SK-N-SH (cell line): ENCODE results near the gene CD3G. TPM values are rescaled to one million over a fixed set of nuclear protein-coding genes. Genes with fewer than 3 reads are reported as not detected.

Experiments used
- CTCF ChIA-PET: fragments of 300-600, 350-600 bp; formaldehyde crosslinking; extraction: SDS; loops from one replicate; lab custom pipeline; 2021; lab: Yijun Ruan, JAX
- POLR2A ChIA-PET: fragments of 350-600 bp; sonication (Branson Sonifier 250); formaldehyde crosslinking; extraction: SDS; loops from one replicate; lab custom pipeline; 2020; ENCODE audit warnings: antibody characterized with exemption, inconsistent platforms; lab: Yijun Ruan, JAX
- DNase-seq: peaks from one replicate; pipeline ENCODE4 v3.0.0; 2012
- H2AFZ ChIP-seq: fragments of 200-600 bp; sonication (generic); 2 replicates; pipeline ENCODE4 v1.8.1; 2016; ENCODE audit warnings: antibody characterized with exemption, mild to moderate bottlenecking, low read depth
- H3F3A ChIP-seq: fragments of 200-600 bp; sonication (generic); replicated peaks from 2 replicates; pipeline ENCODE3; 2016; ENCODE audit warnings: antibody characterized with exemption, mild to moderate bottlenecking; ENCODE audit not compliant: insufficient read depth
- H3K27ac ChIP-seq, 2 experiments: fragments of 200-500 bp in 1 of 2; fragments of 200-600 bp in 1 of 2; sonication (Bioruptor generic) in 1 of 2; sonication (generic), shearing (Covaris generic) in 1 of 2; 2 replicates each; pipeline versions ENCODE4 v1.5.1 to v1.6.1; 2014 to 2016; ENCODE audit warnings: low read depth in 2 of 2, inconsistent platforms in 1 of 2, low read length in 1 of 2, mild to moderate bottlenecking in 1 of 2, mixed read lengths in 1 of 2
- H3K27me3 ChIP-seq: fragments of 200-600 bp; sonication (generic), shearing (Covaris generic); 2 replicates; pipeline ENCODE4 v1.6.1; 2016; ENCODE audit warnings: mixed run types; ENCODE audit not compliant: insufficient read depth
- H3K36me3 ChIP-seq, 2 experiments: fragments of 200-500 bp in 1 of 2; fragments of 200-600 bp in 1 of 2; sonication (Bioruptor generic) in 1 of 2; sonication (generic) in 1 of 2; replicated peaks in 1 of 2; 2 replicates each; pipeline versions ENCODE3 to v1.5.1; 2014 to 2016; ENCODE audit warnings: low read length in 1 of 2, mild to moderate bottlenecking in 1 of 2; ENCODE audit not compliant: insufficient read depth in 2 of 2, control insufficient read depth in 1 of 2
- H3K4me1 ChIP-seq, 2 experiments: fragments of 200-500 bp in 1 of 2; fragments of 200-600 bp in 1 of 2; sonication (Bioruptor generic) in 1 of 2; sonication (generic), shearing (Covaris generic) in 1 of 2; 2 replicates each; pipeline versions ENCODE4 v1.5.1 to v1.6.1; 2014 to 2016; ENCODE audit warnings: low read depth in 1 of 2, low read length in 1 of 2, mixed run types in 1 of 2; ENCODE audit not compliant: insufficient read depth in 2 of 2, control insufficient read depth in 1 of 2
- H3K4me2 ChIP-seq: fragments of 200-600 bp; sonication (generic), shearing (Covaris generic); 2 replicates; pipeline ENCODE4 v1.6.1; 2017; ENCODE audit warnings: mixed run types
- H3K4me3 ChIP-seq, 2 experiments: fragments of 200-500 bp in 1 of 2; fragments of 200-600 bp in 1 of 2; sonication (Bioruptor generic) in 1 of 2; sonication (generic), shearing (Covaris generic) in 1 of 2; 2 replicates each; pipeline versions ENCODE4 v1.5.1 to v1.8.1; 2014 to 2016; ENCODE audit warnings: low read depth in 2 of 2, inconsistent platforms in 1 of 2, low read length in 1 of 2, mild to moderate bottlenecking in 1 of 2, mixed read lengths in 1 of 2, moderate library complexity in 1 of 2
- H3K79me2 ChIP-seq: fragments of 200-600 bp; sonication (generic); 2 replicates; pipeline ENCODE4 v1.8.1; 2017; ENCODE audit warnings: mild to moderate bottlenecking; ENCODE audit not compliant: insufficient read depth
- H3K9ac ChIP-seq: fragments of 200-600 bp; sonication (generic); 2 replicates; pipeline ENCODE4 v1.6.1; 2017; ENCODE audit warnings: mixed run types
- H3K9me2 ChIP-seq: fragments of 200-600 bp; sonication (generic); 2 replicates; pipeline ENCODE4 v1.6.1; 2017; ENCODE audit warnings: mixed run types
- H3K9me3 ChIP-seq: fragments of 200-600 bp; sonication (generic); 2 replicates; pipeline ENCODE4 v1.6.1; 2017; ENCODE audit warnings: mixed run types, mild to moderate bottlenecking, moderate library complexity
- H4K20me1 ChIP-seq: fragments of 200-600 bp; sonication (generic); 2 replicates; pipeline ENCODE4 v1.6.1; 2017; ENCODE audit warnings: mild to moderate bottlenecking, mixed run types; ENCODE audit not compliant: insufficient read depth
- ELF1 ChIP-seq: IDR thresholded peaks from 2 replicates; pipeline ENCODE4 v1.4.0; 2012
- EP300 ChIP-seq, 2 experiments: IDR thresholded peaks; 2 replicates each; pipeline versions ENCODE4 v1.4.0 to v1.6.1; 2012; ENCODE audit warnings: borderline replicate concordance in 1 of 2, low read depth in 1 of 2, low read length in 1 of 2
- FOXJ3 ChIP-seq: sonication (generic); formaldehyde crosslinking; IDR thresholded peaks from 2 replicates; pipeline ENCODE4 v1.5.1; 2020; ENCODE audit warnings: mild to moderate bottlenecking, missing genetic modification reagents
- GABPA ChIP-seq: IDR thresholded peaks from 2 replicates; pipeline ENCODE4 v1.4.0; 2012; ENCODE audit warnings: low read depth, mild to moderate bottlenecking
- GATA2 ChIP-seq: sonication (generic); formaldehyde crosslinking; IDR thresholded peaks from 2 replicates; pipeline ENCODE4 v1.5.0; 2020; ENCODE audit warnings: mild to moderate bottlenecking, missing genetic modification reagents
- RCOR1 ChIP-seq: fragments of 150-350 bp; IDR thresholded peaks from 2 replicates; pipeline ENCODE4 v1.6.1; 2017; ENCODE audit warnings: antibody characterized with exemption, low read length
- RFX5 ChIP-seq: IDR thresholded peaks from 2 replicates; pipeline ENCODE4 v1.6.1; 2012; ENCODE audit warnings: mild to moderate bottlenecking, improper control_type of control experiment, low read length
- RXRA ChIP-seq: IDR thresholded peaks from 2 replicates; pipeline ENCODE4 v1.4.0; 2012; ENCODE audit warnings: low read depth, mild to moderate bottlenecking, borderline replicate concordance
- SIN3A ChIP-seq: IDR thresholded peaks from 2 replicates; pipeline ENCODE4 v1.6.1; 2012; ENCODE audit warnings: low read depth, mild to moderate bottlenecking, low read length, moderate library complexity, borderline replicate concordance
- TAF1 ChIP-seq: IDR thresholded peaks from 2 replicates; pipeline ENCODE4 v1.6.1; 2012; ENCODE audit warnings: low read depth, mild to moderate bottlenecking, low read length, moderate library complexity, borderline replicate concordance
- TCF12 ChIP-seq: IDR thresholded peaks from 2 replicates; pipeline ENCODE4 v1.4.0; 2012
- TEAD4 ChIP-seq: IDR thresholded peaks from 2 replicates; pipeline ENCODE4 v1.4.0; 2012; ENCODE audit warnings: mild to moderate bottlenecking, borderline replicate concordance; ENCODE audit not compliant: insufficient read depth
- WGBS: methylation state at CpG from one replicate; pipeline ENCODE4 v1.1.6; 2017; ENCODE audit warnings: low lambda C conversion rate; 5-methylcytosine and 5-hydroxymethylcytosine counted together
- polyA plus RNA-seq, 3 experiments: library from polyadenylated mRNA; depleted of rRNA; stranded (reverse); fragments of >200 nt; gene quantifications; 2 replicates each; pipeline ENCODE4 v1.2.3, GENCODE V29; 2012
- TF ChIP-seq, protein P1 (sequence below): fragments of 200-600 bp; sonication (generic); IDR thresholded peaks from 2 replicates; pipeline ENCODE4 v1.6.1; 2017; ENCODE audit warnings: antibody characterized with exemption, mild to moderate bottlenecking, moderate library complexity
- TF ChIP-seq, protein P2 (sequence below): IDR thresholded peaks from 2 replicates; pipeline ENCODE4 v1.6.1; 2012; ENCODE audit warnings: mild to moderate bottlenecking, low read depth, low read length, moderate library complexity
- TF ChIP-seq, protein P3 (sequence below): IDR thresholded peaks from 2 replicates; pipeline ENCODE4 v1.4.0; 2012; ENCODE audit warnings: low read depth, borderline replicate concordance
- TF ChIP-seq, protein P4 (sequence below): fragments of 150-350 bp; IDR thresholded peaks from 2 replicates; pipeline ENCODE4 v1.6.1; 2017; ENCODE audit warnings: antibody characterized with exemption, low read length, low read depth, borderline replicate concordance
- TF ChIP-seq, protein P5 (sequence below): fragments of 150-350 bp; IDR thresholded peaks from 2 replicates; pipeline ENCODE4 v1.6.1; 2016; ENCODE audit warnings: mild to moderate bottlenecking, low read depth, low read length

The CD3G gene
- polyA plus RNA-seq, 1 of the 3 experiments (the other 2 are of a cell fraction), result not detected

DNA sequence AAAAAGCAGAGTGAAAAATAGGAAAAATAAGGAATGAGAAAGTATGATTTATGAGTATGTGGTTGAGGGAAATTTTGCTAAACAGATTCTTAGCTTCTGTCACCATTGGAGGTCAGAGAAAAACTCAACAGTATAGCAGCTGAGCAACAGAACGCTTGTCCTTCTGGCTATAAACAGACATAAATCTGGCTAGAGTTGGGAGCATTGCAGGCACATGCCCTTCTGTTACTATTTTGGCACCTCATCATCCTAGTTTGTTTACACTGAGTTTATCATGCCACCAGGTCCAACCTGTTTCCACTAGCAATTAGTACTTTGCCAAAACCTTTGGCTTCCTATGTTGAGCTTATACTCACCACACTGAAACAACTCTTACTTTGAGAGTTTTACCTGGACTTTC lies 22.1 kb downstream of the CD3G start:
- ChIA-PET POLR2A (no interaction called here), CTCF (interaction anchor here (1.0 kb wide), 2 partner anchors 119 to 168 kb away, joined by 3 read pairs; no protein-coding TSS in a partner anchor)
- Histone ChIP-seq H3K27ac (no peak overlapping the region), H3K4me3 (no peak overlapping the region), H3K9ac (no peak overlapping the region), H3K9me2 (no peaks in the 10 kb centered on the region), H3K4me1 (no peaks in the 10 kb centered on the region), H3K36me3 (peaks cover 50 to 53% of the 10 kb centered on the region in 2 experiments), H3K79me2 (peaks cover 33% of the 10 kb centered on the region), H3K9me3 (no peaks in the 10 kb centered on the region), H3K4me2 (no peak overlapping the region), H3K27me3 (no peaks in the 10 kb centered on the region), H2AFZ (no peak overlapping the region), H4K20me1 (no peaks in the 10 kb centered on the region; the same call in 1 of the 2 replicates), H3F3A (peaks cover 3% of the 10 kb centered on the region)
- TF ChIP-seq, protein P1, sequence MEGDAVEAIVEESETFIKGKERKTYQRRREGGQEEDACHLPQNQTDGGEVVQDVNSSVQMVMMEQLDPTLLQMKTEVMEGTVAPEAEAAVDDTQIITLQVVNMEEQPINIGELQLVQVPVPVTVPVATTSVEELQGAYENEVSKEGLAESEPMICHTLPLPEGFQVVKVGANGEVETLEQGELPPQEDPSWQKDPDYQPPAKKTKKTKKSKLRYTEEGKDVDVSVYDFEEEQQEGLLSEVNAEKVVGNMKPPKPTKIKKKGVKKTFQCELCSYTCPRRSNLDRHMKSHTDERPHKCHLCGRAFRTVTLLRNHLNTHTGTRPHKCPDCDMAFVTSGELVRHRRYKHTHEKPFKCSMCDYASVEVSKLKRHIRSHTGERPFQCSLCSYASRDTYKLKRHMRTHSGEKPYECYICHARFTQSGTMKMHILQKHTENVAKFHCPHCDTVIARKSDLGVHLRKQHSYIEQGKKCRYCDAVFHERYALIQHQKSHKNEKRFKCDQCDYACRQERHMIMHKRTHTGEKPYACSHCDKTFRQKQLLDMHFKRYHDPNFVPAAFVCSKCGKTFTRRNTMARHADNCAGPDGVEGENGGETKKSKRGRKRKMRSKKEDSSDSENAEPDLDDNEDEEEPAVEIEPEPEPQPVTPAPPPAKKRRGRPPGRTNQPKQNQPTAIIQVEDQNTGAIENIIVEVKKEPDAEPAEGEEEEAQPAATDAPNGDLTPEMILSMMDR, result no peak
- TF ChIP-seq GATA2 (CRISPR knock-in tag), result no peak
- no peak for TF ChIP-seq ELF1
- no peak for TF ChIP-seq GABPA
- no peak for TF ChIP-seq FOXJ3 (CRISPR knock-in tag)
- no peak for TF ChIP-seq RFX5
- TF ChIP-seq TEAD4, result no peak
- TF ChIP-seq, protein P2, sequence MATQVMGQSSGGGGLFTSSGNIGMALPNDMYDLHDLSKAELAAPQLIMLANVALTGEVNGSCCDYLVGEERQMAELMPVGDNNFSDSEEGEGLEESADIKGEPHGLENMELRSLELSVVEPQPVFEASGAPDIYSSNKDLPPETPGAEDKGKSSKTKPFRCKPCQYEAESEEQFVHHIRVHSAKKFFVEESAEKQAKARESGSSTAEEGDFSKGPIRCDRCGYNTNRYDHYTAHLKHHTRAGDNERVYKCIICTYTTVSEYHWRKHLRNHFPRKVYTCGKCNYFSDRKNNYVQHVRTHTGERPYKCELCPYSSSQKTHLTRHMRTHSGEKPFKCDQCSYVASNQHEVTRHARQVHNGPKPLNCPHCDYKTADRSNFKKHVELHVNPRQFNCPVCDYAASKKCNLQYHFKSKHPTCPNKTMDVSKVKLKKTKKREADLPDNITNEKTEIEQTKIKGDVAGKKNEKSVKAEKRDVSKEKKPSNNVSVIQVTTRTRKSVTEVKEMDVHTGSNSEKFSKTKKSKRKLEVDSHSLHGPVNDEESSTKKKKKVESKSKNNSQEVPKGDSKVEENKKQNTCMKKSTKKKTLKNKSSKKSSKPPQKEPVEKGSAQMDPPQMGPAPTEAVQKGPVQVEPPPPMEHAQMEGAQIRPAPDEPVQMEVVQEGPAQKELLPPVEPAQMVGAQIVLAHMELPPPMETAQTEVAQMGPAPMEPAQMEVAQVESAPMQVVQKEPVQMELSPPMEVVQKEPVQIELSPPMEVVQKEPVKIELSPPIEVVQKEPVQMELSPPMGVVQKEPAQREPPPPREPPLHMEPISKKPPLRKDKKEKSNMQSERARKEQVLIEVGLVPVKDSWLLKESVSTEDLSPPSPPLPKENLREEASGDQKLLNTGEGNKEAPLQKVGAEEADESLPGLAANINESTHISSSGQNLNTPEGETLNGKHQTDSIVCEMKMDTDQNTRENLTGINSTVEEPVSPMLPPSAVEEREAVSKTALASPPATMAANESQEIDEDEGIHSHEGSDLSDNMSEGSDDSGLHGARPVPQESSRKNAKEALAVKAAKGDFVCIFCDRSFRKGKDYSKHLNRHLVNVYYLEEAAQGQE, result no peak
- TF ChIP-seq, protein P3, sequence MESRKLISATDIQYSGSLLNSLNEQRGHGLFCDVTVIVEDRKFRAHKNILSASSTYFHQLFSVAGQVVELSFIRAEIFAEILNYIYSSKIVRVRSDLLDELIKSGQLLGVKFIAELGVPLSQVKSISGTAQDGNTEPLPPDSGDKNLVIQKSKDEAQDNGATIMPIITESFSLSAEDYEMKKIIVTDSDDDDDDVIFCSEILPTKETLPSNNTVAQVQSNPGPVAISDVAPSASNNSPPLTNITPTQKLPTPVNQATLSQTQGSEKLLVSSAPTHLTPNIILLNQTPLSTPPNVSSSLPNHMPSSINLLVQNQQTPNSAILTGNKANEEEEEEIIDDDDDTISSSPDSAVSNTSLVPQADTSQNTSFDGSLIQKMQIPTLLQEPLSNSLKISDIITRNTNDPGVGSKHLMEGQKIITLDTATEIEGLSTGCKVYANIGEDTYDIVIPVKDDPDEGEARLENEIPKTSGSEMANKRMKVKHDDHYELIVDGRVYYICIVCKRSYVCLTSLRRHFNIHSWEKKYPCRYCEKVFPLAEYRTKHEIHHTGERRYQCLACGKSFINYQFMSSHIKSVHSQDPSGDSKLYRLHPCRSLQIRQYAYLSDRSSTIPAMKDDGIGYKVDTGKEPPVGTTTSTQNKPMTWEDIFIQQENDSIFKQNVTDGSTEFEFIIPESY, result no peak
- TF ChIP-seq RXRA, result no peak
- no peak for TF ChIP-seq SIN3A
- TF ChIP-seq, protein P4, sequence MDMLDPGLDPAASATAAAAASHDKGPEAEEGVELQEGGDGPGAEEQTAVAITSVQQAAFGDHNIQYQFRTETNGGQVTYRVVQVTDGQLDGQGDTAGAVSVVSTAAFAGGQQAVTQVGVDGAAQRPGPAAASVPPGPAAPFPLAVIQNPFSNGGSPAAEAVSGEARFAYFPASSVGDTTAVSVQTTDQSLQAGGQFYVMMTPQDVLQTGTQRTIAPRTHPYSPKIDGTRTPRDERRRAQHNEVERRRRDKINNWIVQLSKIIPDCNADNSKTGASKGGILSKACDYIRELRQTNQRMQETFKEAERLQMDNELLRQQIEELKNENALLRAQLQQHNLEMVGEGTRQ, result no peak
- TF ChIP-seq EP300 (IDR thresholded peaks at IDR 0.05; ENCODE audit: borderline replicate concordance in 1 of 2, low read depth in 1 of 2, low read length in 1 of 2), result no peak
- TF ChIP-seq TCF12, result no peak
- no peak for TF ChIP-seq RCOR1
- TF ChIP-seq, protein P5, sequence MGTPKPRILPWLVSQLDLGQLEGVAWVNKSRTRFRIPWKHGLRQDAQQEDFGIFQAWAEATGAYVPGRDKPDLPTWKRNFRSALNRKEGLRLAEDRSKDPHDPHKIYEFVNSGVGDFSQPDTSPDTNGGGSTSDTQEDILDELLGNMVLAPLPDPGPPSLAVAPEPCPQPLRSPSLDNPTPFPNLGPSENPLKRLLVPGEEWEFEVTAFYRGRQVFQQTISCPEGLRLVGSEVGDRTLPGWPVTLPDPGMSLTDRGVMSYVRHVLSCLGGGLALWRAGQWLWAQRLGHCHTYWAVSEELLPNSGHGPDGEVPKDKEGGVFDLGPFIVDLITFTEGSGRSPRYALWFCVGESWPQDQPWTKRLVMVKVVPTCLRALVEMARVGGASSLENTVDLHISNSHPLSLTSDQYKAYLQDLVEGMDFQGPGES, result no peak
- no peak for TF ChIP-seq TAF1
- DNase-seq, result no peak
- WGBS, result 100% methylated on average over 1 of the region's 1 CpG
